Measurements from ENCODE around the gene LHX2. TPM values are rescaled to one million over a fixed set of nuclear protein-coding genes. Genes with fewer than 3 reads are reported as not detected.

The LHX2 gene
- total RNA-seq, 2 donors from 2014 or later: not detected

DNA sequence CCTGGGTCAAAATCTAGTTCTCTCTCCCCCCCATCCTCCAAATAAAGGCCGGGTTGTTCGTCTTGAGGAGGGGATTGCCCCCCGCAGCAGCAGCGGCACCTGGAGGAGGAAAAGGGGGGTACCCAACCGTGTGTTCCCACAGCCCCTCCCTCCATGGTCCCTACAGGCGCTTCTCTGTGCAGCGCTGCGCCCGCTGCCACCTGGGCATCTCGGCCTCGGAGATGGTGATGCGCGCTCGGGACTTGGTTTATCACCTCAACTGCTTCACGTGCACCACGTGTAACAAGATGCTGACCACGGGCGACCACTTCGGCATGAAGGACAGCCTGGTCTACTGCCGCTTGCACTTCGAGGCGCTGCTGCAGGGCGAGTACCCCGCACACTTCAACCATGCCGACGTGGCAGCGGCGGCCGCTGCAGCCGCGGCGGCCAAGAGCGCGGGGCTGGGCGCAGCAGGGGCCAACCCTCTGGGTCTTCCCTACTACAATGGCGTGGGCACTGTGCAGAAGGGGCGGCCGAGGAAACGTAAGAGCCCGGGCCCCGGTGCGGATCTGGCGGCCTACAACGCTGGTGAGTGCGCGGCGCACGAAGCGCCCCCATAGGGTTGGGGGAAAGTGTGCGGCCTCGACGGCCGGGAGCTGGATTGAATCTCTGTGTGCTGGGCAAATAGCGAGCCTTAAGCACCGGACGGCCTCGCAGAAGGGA is 3.5 kb downstream of the LHX2 start:
- H3K4me1 ChIP-seq (ENCODE audit: control insufficient read depth in 1 of 2, low read depth in 2 of 2): peaks cover 33 to 56% of the 10 kb centered on the region in 2 donors
- no peaks in the 10 kb centered on the region for H3K36me3 ChIP-seq
- peaks cover 73% of the 10 kb centered on the region for H3K27me3 ChIP-seq (replicated peaks; ENCODE audit: insufficient read depth)
- TF ChIP-seq, protein P1, sequence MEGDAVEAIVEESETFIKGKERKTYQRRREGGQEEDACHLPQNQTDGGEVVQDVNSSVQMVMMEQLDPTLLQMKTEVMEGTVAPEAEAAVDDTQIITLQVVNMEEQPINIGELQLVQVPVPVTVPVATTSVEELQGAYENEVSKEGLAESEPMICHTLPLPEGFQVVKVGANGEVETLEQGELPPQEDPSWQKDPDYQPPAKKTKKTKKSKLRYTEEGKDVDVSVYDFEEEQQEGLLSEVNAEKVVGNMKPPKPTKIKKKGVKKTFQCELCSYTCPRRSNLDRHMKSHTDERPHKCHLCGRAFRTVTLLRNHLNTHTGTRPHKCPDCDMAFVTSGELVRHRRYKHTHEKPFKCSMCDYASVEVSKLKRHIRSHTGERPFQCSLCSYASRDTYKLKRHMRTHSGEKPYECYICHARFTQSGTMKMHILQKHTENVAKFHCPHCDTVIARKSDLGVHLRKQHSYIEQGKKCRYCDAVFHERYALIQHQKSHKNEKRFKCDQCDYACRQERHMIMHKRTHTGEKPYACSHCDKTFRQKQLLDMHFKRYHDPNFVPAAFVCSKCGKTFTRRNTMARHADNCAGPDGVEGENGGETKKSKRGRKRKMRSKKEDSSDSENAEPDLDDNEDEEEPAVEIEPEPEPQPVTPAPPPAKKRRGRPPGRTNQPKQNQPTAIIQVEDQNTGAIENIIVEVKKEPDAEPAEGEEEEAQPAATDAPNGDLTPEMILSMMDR (IDR thresholded peaks at IDR 0.05): no peak
- H3K9me3 ChIP-seq: no peaks in the 10 kb centered on the region
- ATAC-seq (ENCODE audit: insufficient number of reproducible peaks, low FRiP score, low read depth): no peak
- H3K4me3 ChIP-seq: no peak overlapping the region
- no peak overlapping the region for H3K27ac ChIP-seq
- DNase-seq (ENCODE audit: low spot score): no peak

- Histone ChIP-seq H3K9me3 (no peaks in the 10 kb centered on the region), H3K27me3 (replicated peaks; ENCODE audit: insufficient read depth) (peaks cover 71% of the 10 kb centered on the region), H3K36me3 (no peaks in the 10 kb centered on the region), H3K27ac (no peak overlapping the region), H3K4me3 (peak overlapping the region; percentile 2), H3K4me1 (ENCODE audit: control insufficient read depth in 1 of 2, low read depth in 2 of 2) (peaks cover 32 to 54% of the 10 kb centered on the region in 2 donors)
- no peak for DNase-seq (ENCODE audit: low spot score)
- no peak for ATAC-seq (ENCODE audit: insufficient number of reproducible peaks, low FRiP score, low read depth)
- TF ChIP-seq, protein P1 (IDR thresholded peaks at IDR 0.05): no peak
These were observed 4.1 kb downstream of the LHX2 start for GRCh38 chr9:124015661-124016131.

DNA sequence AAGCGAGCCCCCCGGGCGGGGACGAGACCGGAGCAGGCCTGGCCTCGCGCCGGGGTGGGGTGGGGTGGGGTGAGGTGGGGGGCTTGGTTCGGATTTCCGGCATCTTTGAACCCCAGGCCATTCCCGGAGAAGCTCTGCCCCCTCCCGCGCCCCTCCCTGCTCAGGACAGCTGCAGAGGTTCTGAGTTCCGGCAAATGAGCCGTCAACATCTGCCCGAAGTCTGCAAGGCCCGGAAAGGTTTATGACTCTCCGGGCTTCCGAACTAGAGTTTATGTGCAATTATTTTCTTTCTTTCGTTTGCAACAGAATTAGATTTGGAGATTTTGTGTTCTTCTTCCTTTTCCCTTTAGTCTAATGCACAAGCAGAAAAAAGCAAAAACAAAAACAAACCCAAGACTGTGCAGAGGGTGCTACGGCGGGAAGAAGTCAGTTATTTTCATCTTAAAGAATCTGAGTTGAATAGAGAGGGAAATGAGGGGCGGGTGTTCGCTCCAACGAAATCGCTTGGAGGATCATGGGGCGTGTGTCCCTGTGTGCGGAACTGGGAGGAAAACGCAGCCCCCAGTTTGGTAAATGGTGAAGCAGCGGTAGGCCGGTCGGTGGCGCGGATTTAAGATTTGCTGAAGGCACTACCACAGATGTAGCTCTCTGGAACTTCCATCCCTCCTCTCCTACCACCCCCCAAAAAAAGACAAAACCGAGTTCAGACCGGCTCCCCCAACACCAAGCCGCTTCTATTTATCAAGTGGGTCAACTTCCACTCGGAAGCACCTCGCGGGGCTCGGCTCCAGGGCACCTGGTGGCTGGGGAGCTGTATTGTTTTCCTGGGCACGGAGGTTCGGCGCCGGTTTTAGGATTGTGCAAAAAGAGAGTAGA is 4.8 kb downstream of the LHX2 start:
- ATAC-seq (ENCODE audit: insufficient number of reproducible peaks, low FRiP score, low read depth): no peak
- TF ChIP-seq, protein P1 (IDR thresholded peaks at IDR 0.05): no peak
- H3K27me3 ChIP-seq (replicated peaks; ENCODE audit: insufficient read depth): peaks cover 73% of the 10 kb centered on the region

DNA sequence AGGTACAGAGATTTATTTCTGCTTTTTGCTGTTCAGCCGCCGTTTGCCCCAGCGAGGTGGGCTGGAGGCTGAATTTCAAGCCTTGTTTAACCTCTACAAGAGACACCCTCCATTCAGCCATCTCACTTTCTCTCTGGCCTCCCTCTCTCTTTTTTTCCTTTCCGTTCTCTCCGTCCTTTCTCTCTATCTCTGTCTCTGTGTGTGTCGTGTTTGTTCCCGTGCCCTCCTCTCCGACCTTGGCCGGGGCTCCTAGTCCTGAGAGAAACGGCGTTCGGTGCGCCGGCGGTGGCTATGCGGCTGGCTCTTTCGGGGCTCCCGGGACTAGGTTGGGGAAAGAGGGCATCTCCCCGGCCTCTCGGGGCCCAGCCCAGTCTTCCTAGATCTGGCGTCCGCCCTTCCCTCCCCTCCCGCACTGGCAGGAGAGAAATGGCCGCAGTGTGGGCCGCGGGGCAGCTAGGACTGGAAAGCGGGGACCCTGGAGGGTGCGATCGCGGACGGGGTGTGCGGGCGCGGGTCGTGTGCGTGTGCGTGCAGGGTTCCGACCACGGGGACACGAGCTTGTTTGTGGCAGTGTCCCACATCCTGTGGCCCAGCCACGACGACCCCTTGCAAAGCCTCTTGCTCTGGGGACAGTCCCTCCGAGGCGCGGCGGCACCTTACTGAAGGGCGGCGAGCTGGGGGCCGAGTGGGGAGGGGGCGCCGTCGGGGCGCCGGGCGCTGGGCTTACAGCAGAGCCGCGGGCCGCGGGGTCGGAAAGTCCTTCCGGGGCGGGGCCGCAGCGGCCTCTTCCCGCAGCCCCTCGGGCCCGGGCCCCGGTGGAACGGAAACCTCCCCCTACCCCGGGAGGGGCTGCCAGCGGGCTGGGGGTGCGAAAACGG is 5.7 kb downstream of the LHX2 start:
- ATAC-seq (ENCODE audit: insufficient number of reproducible peaks, low FRiP score, low read depth) (no peak), DNase-seq (ENCODE audit: low spot score) (no peak)

More for the DNA sequence above, 4.8 kb downstream of the LHX2 start:
- Histone ChIP-seq H3K9me3 (no peaks in the 10 kb centered on the region), H3K4me3 (peak overlapping the region; percentile 62), H3K36me3 (no peaks in the 10 kb centered on the region), H3K4me1 (ENCODE audit: control insufficient read depth in 1 of 2, low read depth in 2 of 2) (peaks cover 31 to 48% of the 10 kb centered on the region in 2 donors), H3K27ac (no peak overlapping the region)
- no peak for DNase-seq (ENCODE audit: low spot score)

More for the DNA sequence above, 5.7 kb downstream of the LHX2 start:
- H3K4me3 ChIP-seq: peak overlapping the region; percentile 62
- H3K4me1 ChIP-seq (ENCODE audit: control insufficient read depth in 1 of 2, low read depth in 2 of 2): peaks cover 28 to 39% of the 10 kb centered on the region in 2 donors
- H3K27me3 ChIP-seq (replicated peaks; ENCODE audit: insufficient read depth): peaks cover 73% of the 10 kb centered on the region
- peak overlapping the region in 1 of 2 donors; percentile 7 for H3K27ac ChIP-seq
- H3K36me3 ChIP-seq: no peaks in the 10 kb centered on the region
- H3K9me3 ChIP-seq: no peaks in the 10 kb centered on the region
- TF ChIP-seq, protein P1 (IDR thresholded peaks at IDR 0.05): no peak

All from thoracic aorta (tissue), 2 donors.